Measurements from ENCODE around the gene CPZ. TPM values are rescaled to one million over a fixed set of nuclear protein-coding genes. Genes with fewer than 3 reads are reported as not detected.

The CPZ gene
- total and polyA plus RNA-seq, 10 donors, result 0.11 to 8.5 (median 0.93) TPM; not detected in 1

DNA sequence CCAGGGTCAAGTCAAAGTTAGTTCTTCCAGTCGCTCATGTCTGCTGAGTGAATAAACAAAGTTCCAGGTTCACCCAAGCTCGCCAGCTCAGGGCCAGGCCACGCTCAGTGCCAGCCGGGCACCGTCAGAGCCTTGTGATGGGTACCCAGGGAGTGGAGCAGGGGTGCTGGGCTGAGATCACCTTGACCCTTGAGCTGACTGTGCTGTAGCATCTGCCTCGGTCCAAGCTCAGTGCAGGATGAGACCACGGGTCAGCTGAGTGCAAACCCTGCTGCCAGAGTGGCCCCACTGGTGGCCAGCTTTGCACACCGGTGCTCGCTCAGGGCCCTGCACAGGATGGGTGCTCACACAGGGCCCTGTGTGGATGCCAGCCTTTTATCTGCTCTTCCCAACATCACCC, 4.3 kb downstream of the CPZ start:
- no peaks in the 10 kb centered on the region for H3K9me3 ChIP-seq
- peaks cover 0 to 40% (median 21%) of the 10 kb centered on the region in 7 donors for H3K27me3 ChIP-seq (replicated peaks in 1 of 7)
- no peak overlapping the region for H3K4me3 ChIP-seq
- no peak for TF ChIP-seq POLR2AphosphoS5 (IDR thresholded peaks at IDR 0.05)
- TF ChIP-seq POLR2A (IDR thresholded peaks at IDR 0.05), result no peak
- TF ChIP-seq, protein P1, sequence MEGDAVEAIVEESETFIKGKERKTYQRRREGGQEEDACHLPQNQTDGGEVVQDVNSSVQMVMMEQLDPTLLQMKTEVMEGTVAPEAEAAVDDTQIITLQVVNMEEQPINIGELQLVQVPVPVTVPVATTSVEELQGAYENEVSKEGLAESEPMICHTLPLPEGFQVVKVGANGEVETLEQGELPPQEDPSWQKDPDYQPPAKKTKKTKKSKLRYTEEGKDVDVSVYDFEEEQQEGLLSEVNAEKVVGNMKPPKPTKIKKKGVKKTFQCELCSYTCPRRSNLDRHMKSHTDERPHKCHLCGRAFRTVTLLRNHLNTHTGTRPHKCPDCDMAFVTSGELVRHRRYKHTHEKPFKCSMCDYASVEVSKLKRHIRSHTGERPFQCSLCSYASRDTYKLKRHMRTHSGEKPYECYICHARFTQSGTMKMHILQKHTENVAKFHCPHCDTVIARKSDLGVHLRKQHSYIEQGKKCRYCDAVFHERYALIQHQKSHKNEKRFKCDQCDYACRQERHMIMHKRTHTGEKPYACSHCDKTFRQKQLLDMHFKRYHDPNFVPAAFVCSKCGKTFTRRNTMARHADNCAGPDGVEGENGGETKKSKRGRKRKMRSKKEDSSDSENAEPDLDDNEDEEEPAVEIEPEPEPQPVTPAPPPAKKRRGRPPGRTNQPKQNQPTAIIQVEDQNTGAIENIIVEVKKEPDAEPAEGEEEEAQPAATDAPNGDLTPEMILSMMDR (IDR thresholded peaks at IDR 0.05 in 8 of 11, conservative IDR thresholded peaks at IDR 0.05 in 3 of 11), result no peak
- DNase-seq, result no peak
- no peaks in the 10 kb centered on the region for H3K36me3 ChIP-seq
- peaks cover 0 to 12% (median 2%) of the 10 kb centered on the region in 6 donors for H3K4me1 ChIP-seq
- 79 to 92% (median 86%) methylated on average over 4 to 9 of the region's 9 CpGs for WGBS, 5 donors
- H3K27ac ChIP-seq, result no peak overlapping the region
- intact Hi-C loops (cut with DNase I; ENCODE audit: low total_unique reads), result no loop called here

DNA sequence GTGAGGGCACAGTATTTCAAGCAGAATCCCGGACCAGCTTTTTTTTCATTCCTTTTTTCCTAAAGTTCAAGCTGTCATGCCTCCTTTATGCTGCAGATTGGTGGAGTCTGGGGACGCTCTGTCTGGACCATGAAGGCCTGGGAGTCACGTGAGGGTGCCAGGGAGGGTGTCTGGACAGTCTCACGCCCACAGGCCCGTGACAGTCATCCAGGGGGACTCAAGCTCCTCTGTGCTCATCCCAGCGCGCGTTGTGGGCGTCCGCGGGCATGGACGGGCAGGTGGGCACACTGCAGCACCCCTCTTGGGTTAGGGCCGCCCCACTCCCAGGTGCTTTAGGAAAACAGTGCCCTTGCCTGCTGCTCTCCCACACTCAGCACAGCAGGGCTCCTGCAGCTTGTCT, 4.8 kb downstream of the CPZ start:
- Histone ChIP-seq H3K36me3 (no peaks in the 10 kb centered on the region), H3K4me1 (peaks cover 0 to 12% (median 2%) of the 10 kb centered on the region in 6 donors), H3K27ac (no peak overlapping the region), H3K27me3 (replicated peaks in 1 of 7) (peaks cover 0 to 36% (median 21%) of the 10 kb centered on the region in 7 donors), H3K4me3 (no peak overlapping the region), H3K9me3 (no peaks in the 10 kb centered on the region)
- no peak for TF ChIP-seq POLR2A (IDR thresholded peaks at IDR 0.05)
- TF ChIP-seq, protein P1 (IDR thresholded peaks at IDR 0.05 in 8 of 11, conservative IDR thresholded peaks at IDR 0.05 in 3 of 11), result no peak
- TF ChIP-seq POLR2AphosphoS5 (IDR thresholded peaks at IDR 0.05), result no peak
- no peak for DNase-seq
- intact Hi-C loops (cut with DNase I; ENCODE audit: low total_unique reads), result no loop called here
- 71 to 89% (median 83%) methylated on average over 5 to 13 of the region's 13 CpGs for WGBS, 5 donors

DNA sequence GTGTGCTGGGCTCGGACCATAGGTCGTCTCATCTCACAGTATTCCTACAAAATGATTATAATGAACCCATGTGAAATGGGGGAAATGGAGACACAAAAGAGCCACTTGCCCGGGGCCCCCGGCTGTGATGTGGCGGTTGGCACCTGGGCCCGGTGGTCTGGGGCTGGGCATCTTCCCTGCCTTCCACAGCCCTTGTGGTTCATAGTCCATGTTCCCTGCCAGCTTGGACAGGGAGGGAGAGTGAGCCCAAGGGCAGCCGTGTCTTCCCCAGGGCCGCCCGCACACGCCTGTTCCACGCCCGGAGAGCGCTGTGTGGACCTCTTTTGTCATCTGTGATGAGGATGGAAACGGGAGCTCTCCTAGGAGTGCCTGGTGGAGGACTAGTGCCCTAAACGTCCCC, 5.2 kb downstream of the CPZ start:
- WGBS, 5 donors, result 82 to 90% (median 83%) methylated on average over 11 to 15 of the region's 15 CpGs
- intact Hi-C loops (cut with DNase I; ENCODE audit: low total_unique reads), result no loop called here
- Histone ChIP-seq H3K27me3 (replicated peaks in 1 of 7) (peaks cover 0 to 34% (median 16%) of the 10 kb centered on the region in 7 donors), H3K4me3 (no peak overlapping the region), H3K27ac (no peak overlapping the region), H3K9me3 (no peaks in the 10 kb centered on the region), H3K36me3 (no peaks in the 10 kb centered on the region), H3K4me1 (peaks cover 0 to 7% (median 2%) of the 10 kb centered on the region in 6 donors)
- DNase-seq, result no peak
- TF ChIP-seq POLR2A (IDR thresholded peaks at IDR 0.05) (no peak), POLR2AphosphoS5 (IDR thresholded peaks at IDR 0.05) (no peak)
- TF ChIP-seq, protein P1 (IDR thresholded peaks at IDR 0.05 in 8 of 11, conservative IDR thresholded peaks at IDR 0.05 in 3 of 11), result no peak

DNA sequence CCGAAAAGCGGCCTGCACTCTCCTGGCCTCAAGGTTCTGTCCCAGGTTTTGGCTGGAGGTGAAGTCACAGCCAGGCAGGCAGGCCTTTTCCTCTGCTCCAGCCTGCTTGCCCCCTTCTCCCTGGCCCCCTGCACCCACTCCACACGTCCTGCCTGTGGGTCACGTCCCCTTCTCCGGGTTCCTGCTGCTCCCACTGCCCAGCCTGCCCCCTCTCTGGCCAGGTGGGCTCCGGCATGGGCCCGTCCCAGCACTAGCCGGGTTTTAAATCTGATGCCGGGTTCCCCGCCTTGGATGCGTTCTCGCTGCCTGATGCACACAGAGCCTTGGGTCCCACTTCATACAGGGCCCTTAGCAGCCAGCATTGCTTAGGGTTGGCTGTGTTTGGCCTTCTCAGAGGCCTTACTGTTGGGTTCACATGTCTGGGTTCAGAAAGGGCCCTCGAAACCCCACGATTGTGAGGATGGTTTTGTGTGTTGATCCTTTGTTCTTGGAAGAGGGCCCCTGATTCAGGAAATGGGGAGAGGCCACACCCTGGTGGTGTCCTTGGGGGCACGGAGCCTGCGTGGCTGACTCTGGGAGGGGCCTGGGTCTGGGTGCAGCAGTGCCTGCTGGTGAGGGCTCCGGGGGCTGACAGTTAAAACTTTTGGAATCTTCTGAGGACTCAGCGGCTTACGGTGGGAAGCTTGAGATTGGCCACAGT, 6.0 kb downstream of the CPZ start:
- DNase-seq, result no peak
- 74 to 82% (median 79%) methylated on average over 18 to 19 of the region's 19 CpGs for WGBS, 5 donors
- Histone ChIP-seq H3K4me3 (no peak overlapping the region), H3K27me3 (replicated peaks in 1 of 7) (peaks cover 0 to 34% (median 9%) of the 10 kb centered on the region in 7 donors), H3K36me3 (no peaks in the 10 kb centered on the region), H3K4me1 (peaks cover 0 to 4% (median 0%) of the 10 kb centered on the region in 6 donors), H3K27ac (no peak overlapping the region), H3K9me3 (no peaks in the 10 kb centered on the region)
- intact Hi-C loops (cut with DNase I; ENCODE audit: low total_unique reads), result no loop called here
- no peak for TF ChIP-seq POLR2AphosphoS5 (IDR thresholded peaks at IDR 0.05)
- TF ChIP-seq, protein P1 (IDR thresholded peaks at IDR 0.05 in 8 of 11, conservative IDR thresholded peaks at IDR 0.05 in 3 of 11), result no peak
- no peak for TF ChIP-seq POLR2A (IDR thresholded peaks at IDR 0.05)
